22Rv1 (cell line): ENCODE measurements around the gene MAGEF1.

Experiments used
- H3K27ac ChIP-seq: fragments of 450-650 bp; 2 replicates; pipeline ENCODE4 v1.5.1; 2017
- CTCF ChIP-seq: fragments of 450-650 bp; IDR thresholded peaks from 2 replicates; pipeline ENCODE4 v1.5.1; 2017; ENCODE audit warnings: mild to moderate bottlenecking
- ZFX ChIP-seq: fragments of 450-650 bp; IDR thresholded peaks from 2 replicates; pipeline ENCODE4 v1.6.1; 2017; ENCODE audit warnings: antibody characterized with exemption, borderline replicate concordance

Gene MAGEF1

DNA sequence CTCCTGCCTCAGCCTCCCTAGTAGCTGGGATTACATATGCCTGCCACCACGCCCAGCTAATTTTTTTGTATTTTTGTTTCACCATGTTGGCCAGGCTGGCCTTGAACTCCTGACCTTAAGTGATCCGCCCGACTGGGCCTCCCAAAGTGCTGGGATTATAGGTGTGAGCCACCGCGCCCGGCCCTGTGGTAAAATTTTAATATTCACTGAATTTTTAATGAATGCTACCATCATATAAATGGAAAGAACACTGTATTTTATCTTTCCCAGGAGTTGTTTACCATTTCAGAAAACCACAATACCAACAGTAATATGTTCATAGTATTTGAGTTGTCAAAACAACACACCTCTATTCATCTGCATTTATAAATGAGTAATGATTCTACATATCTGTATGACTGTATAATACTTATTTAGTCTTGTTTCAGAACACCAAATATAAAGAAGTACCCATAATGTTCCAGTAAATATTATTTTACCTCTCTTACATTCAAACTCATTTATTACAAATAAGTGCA, 16.2 kb upstream of the MAGEF1 start:
- no peak overlapping the region for H3K27ac ChIP-seq
- no peak for TF ChIP-seq CTCF
- TF ChIP-seq ZFX = no peak

DNA sequence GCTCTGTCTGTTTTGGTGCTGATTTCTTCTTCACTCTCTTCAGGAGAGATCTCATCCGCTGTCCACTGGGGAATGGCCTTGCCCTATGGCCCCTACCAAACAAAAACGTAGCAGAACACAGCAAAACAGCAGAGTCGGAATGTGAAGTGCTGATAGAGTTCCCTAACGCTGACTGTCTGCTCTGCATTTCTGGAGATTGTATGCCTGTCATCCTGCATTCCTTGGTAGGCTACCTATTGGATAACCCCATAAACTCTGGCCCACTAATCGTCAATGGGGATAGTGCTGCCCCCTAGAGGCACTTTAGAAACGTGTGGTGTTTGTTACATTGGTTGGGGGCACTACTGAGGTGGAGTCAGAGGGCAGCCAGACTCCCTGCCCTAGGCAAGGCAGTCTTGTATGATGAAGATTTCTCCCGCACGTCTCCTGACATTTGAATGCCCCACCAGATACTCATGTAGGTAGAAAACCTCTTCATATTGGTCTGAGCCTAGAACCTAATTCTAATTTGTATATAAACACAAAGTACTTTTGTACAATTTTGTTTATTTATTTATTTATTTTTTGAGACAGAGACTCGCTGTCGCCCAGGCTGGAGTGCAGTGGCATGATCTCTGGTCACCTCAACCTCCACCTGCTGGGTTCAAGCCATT, 15.6 kb upstream of the MAGEF1 start:
- no peak overlapping the region for H3K27ac ChIP-seq
- TF ChIP-seq ZFX = no peak
- peak; percentile 89 for TF ChIP-seq CTCF

- no peak overlapping the region for H3K27ac ChIP-seq
- TF ChIP-seq ZFX (no peak), CTCF (no peak)
These were observed 14.6 kb upstream of the MAGEF1 start for GRCh38 chr3:184726497-184726896.

- H3K27ac ChIP-seq = no peak overlapping the region
- TF ChIP-seq ZFX (no peak), CTCF (no peak)
These were observed 13.4 kb upstream of the MAGEF1 start for GRCh38 chr3:184725176-184725719.

GRCh38 chr3:184724699-184725098, 12.8 kb upstream of the MAGEF1 start:
- TF ChIP-seq CTCF = no peak
- TF ChIP-seq ZFX = no peak
- no peak overlapping the region for H3K27ac ChIP-seq

- no peak overlapping the region for H3K27ac ChIP-seq
- TF ChIP-seq ZFX (no peak), CTCF (no peak)
These were observed 7.8 kb upstream of the MAGEF1 start for GRCh38 chr3:184719709-184720108.

DNA sequence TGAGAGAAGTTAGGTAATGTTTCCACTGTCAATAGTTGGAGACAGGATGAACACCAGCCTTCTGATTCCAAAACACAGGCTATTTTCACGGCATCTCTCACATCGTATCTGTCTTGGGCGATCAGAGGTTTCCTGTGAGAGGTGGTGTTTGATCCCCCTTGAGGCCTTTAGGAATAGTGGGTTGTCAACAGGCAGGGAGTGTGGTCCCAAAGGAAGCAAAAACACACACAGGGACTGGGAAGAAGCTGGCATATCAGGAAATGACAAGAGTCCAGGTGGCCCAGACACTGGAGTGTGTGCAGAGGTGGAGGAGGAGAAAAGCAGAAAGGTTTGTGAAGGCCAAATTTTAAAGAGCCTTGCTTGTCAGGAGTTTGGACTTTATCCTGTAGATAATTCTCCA, 6.6 kb upstream of the MAGEF1 start:
- TF ChIP-seq ZFX (no peak), CTCF (no peak)
- no peak overlapping the region for H3K27ac ChIP-seq
